MV-4-11 (cell line): ENCODE measurements around the gene SWAP70.
"Not testable (repeated sequence)": the region's sequence is repeated elsewhere in the genome, so short reads cannot be mapped to it uniquely, and the experiment has no call there.

Experiments
- DNase-seq: peaks from one replicate; lab custom pipeline; 2025; lab: John Stamatoyannopoulos, UW

Gene SWAP70

DNA sequence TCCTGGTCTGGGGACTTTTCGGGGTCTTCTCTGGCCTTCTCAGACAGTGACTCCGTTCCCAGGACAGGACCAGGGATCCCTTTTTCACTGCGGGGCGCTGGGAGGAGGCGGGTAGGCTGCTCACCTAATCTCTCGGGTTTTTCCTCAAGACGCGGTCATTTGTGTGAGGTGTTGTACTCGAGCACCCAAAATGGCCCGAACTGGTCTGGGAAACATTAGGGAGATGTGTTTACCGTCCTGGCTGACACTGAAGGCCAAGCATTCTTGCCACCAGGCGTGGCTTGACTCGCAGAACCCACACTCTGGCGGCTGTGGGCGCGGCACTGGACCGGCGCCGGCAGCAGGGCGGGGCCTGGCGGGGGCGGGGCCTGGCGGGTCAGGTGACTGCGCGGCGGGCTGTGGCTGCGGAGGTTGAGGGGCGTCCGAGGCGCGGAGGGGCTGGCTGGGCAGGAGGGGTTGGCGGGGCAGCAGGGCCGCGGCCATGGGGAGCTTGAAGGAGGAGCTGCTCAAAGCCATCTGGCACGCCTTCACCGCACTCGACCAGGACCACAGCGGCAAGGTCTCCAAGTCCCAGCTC, at the start of gene SWAP70:
SWAP70 (plus strand) TSS at position 379 of the 577 bp plus-strand sequence; CDS start at position 482, 103 bp downstream.
- peak; percentile 60 for DNase-seq

- DNase-seq, result peak; percentile 65
Observed at GRCh38 chr11:9615031-9615451, 48.8 kb upstream of the SWAP70 start.

DNA sequence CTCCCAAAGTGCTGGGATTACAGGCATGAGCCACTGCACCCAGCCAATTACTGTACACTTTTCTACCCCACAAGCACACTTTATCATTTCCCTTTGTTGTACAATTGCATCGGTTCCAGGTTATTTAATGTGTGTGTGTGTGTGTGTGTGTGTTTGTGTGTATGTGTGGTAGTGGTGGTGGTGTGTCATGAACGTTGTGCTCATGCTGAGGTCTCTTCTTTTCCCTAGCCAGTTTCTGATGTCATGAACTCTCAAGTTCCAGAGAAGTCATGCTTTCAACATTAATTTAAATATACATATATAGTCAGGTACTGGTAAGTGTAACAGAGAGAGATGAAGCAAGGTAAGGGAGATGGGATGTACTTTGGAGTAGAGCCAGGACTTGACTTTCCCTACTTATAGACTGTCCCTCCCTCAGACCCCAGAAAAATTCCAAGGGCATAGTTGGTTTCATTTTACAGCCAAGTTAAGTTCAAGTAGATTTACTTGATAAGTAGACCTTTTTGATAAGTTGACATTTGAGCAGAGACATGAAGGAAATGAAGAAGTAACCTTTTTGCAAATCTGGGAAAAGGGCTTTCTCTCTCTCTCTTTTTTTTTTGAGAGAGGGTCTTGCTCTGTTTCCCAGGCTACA, 47.7 kb upstream of the SWAP70 start:
- no peak for DNase-seq

DNA sequence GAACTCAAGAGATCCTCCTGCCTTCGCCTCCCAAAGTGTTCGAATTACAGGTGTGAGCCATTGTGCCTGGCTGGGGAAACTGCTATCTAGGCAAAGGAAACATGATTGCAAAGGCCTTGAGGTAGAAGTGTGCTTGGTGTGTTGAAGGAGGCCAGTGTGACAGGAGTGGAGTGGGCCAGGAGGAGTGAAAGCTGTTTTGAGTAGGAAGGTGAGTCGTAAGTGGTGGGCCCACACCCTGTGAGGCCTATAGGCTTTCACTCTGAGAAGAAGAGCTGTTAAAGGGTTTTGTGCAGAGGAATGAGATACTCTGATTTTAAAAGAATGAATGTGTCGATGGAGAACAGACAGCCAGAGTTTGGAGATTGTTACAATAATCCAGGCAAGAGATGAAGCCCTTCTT, 47.0 kb upstream of the SWAP70 start:
- DNase-seq, result no peak

- DNase-seq, result no peak
Observed at GRCh38 chr11:9617940-9618339, 45.9 kb upstream of the SWAP70 start.

DNA sequence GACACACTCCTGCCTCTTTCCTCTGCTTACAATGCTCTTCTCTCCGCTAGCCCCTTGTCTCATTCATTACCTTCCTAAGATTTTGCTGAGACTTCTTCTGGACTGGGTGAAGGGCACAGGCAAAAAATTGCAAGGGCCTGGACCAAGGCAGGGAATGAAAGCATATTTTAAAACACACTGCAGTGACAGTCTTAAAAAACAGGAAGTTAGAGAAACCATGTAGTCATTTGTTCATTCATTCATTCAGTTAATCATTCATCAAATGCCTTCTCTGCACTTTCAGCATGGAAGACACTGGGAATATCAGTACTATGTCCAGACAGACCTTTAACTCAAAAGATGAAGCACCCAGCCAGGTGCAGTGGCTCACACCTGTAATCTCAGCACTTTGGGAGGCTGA, 44.9 kb upstream of the SWAP70 start:
- peak; percentile 14 for DNase-seq

GRCh38 chr11:9619971-9620370, 43.9 kb upstream of the SWAP70 start:
- DNase-seq, result no peak

DNA sequence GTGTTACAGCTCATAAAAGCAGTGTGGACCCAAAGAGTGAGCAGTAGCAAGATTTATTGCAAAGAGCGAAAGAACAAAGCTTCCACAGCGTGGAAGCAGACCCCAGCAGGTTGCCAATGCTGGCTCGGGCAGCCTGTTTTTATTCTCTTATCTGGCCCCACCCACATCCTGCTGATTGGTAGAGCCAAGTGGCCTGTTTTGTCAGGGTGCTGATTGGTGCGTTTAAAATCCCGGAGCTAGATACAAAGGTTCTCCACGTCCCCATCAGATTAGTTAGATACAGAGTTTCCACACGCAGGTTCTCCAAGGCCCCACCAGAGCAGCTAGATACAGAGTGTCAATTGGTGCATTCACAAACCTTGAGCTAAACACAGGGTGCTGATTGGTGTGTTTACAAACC, 41.5 kb upstream of the SWAP70 start:
- DNase-seq, result not testable (repeated sequence)

DNA sequence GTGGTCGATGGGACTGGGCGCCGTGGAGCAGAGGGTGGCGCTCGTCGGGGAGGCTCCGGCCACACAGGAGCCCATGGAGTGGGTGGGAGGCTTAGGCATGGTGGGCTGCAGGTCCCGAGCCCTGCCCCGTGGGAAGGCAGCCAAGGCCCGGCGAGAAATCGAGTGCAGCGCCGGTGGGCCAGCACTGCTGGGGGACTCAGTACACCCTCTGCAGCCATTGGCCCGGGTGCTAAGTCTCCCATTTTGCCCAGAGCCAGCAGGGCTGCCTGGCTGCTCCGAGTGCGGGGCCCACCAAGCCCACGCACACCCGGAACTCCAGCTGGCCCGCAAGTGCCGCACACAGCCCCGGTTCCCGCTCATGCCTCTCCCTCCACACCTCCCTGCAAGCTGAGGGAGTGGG, 40.8 kb upstream of the SWAP70 start:
- DNase-seq, result not testable (repeated sequence)

DNA sequence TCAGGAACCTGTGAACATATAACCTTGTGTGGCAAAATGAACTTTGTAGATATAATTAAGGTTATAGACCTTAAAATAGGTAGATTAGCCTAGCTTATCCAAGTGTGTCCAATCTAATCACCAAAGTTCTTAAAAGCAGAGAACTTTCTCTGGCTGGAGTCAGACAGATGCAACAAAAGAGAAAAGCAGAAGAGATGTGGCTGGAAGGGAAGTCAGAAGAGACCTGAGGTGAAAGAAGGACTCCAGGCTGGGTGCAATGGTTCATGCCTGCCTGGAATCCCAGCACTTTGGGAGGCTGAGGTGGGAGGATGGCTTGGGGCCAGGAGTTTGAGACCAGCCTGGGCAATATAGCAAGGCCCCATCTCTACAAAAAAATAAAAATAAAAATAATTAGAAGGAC, 39.4 kb upstream of the SWAP70 start:
- no peak for DNase-seq

- DNase-seq, result no peak
Observed at GRCh38 chr11:9625162-9625561, 38.7 kb upstream of the SWAP70 start.

DNA sequence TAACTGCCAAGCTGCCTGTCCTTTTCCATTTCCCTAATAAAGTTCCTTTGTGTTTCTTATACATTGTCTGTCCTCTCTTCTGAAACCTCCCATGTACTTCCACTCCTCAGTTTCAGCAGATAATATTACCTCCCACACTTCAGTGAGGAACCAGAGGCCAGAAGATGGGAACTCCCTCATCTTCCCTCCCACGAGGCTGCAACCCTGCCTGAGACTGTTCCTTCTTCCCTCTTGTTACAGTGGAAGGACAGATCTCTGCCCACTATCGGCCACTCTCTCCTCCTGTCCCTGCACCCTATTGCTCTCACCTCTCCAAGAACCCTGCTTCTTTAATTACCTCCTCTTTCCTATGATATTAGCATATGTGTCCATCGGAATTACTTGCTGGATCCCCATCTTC, 38.1 kb upstream of the SWAP70 start:
- no peak for DNase-seq

- no peak for DNase-seq
Observed at GRCh38 chr11:9626496-9627394, 37.1 kb upstream of the SWAP70 start.

- DNase-seq, result no peak
Observed at GRCh38 chr11:9629064-9629463, 34.8 kb upstream of the SWAP70 start.

DNA sequence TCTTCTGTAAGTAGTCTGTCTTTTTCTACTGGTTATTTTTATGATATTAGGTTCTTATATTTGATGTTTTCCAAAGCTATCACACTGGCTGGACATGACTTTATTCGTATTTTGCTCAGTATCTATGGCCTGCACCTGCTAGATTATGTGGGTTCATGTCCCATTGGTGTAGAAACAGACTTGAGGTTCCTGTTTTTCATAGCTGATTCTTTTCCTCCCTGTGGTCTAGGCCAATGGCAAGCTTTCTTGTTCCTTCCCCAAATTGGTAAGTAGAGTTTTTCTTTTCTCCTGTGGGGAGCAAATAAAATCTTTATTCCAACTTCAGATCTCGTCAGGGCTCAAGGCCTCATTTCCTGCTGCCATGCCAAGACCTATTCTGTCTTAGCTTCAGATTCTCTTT, 30.2 kb upstream of the SWAP70 start:
- peak; percentile 70 for DNase-seq

- no peak for DNase-seq
Observed at GRCh38 chr11:9636691-9637090, 27.2 kb upstream of the SWAP70 start.

DNA sequence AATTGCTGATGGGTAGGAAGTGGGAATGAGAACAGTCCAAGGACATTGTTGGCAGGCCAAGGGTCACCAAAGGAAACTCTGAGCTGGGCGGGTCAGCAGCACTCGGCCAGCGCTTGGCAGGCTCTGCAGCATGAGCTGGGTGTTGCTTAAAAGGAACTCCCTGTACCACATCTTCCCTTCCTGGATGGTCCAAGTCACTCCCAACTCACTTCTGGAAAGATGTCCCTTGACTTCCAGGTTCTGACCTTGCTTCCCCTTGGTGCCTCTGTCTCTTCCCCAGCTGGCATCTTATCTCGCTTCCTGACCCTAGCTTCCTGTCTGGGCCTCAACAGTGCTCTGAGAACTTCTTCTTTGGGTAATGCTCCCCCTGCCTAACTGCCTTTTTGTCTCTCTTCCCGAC, 24.8 kb upstream of the SWAP70 start:
- DNase-seq, result peak; percentile 29

DNA sequence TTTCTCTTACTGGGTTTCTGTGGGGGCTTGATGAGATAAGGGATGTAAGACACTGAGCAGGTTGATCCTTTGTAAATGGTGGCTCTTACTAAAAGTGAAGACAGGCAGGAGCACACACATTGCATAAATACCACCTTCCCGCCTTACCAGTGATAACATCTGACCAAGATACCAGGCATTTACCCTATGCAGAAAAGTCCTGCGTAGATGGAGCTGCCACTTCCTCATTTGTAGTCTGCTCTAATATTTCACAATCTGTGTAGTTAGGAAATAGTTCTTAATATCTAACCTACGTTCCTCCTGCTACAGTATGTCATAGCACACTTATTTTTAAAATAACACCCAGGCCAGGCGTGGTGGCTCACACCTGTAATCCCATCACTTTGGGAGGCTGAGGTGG, 23.9 kb upstream of the SWAP70 start:
- DNase-seq, result peak; percentile 97

- peak; percentile 71 for DNase-seq
Observed at GRCh38 chr11:9642894-9643293, 21.0 kb upstream of the SWAP70 start.

GRCh38 chr11:9643751-9644150, 20.1 kb upstream of the SWAP70 start:
- peak; percentile 51 for DNase-seq

- DNase-seq, result no peak
Observed at GRCh38 chr11:9645881-9646280, 18.0 kb upstream of the SWAP70 start.

DNA sequence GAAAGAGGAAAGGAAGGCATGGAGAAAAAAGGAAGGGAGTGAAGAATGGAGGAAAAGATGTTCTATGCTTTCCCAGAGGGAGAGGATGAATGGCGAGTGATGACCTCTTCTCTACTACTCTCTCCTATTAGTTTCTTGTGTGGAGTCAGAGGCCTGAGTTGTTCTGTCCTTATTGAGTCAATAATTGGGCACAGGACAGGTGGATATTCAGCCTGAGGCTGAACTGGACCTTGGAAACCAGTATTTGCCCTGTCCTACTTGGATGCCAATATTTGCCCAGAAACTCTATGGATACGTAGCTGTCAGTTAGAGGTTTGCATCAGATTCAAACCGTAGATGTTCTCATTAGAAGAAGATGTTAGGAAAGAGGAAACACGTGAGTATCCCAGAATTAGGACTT, 17.6 kb upstream of the SWAP70 start:
- peak; percentile 45 for DNase-seq

DNA sequence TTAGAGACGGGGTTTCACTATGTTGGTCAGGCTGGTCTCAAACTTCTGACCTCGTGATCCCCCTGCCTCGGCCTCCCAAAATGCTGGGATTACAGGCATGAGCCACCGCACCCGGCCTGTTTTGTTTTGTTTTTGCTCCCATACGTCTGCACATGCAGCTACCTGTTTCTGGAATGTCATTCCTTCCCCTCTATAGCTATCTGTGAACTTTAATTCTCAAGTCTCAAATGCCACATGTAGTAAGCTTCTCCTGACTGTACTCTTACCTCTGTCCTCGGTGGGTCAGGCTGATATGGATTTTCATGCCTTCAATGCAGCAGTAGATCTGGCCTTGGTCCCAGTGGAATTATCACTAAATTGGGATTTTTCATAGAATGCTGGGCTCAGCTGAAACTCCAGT, 12.4 kb upstream of the SWAP70 start:
- DNase-seq, result no peak
